B cell (primary cell): ENCODE measurements around the gene LUM.

Experiments
- CTCF ChIP-seq: fragments of 200-600 bp; IDR thresholded peaks from one replicate; pipeline ENCODE4 v1.8.0; 2022; ENCODE audit warnings: antibody characterized with exemption, mild to moderate bottlenecking
- EZH2 ChIP-seq: IDR thresholded peaks from 2 replicates; pipeline ENCODE4 v1.6.1; 2012; ENCODE audit warnings: borderline replicate concordance, low read depth, mild to moderate bottlenecking, moderate library complexity, low read length; ENCODE audit not compliant: insufficient read depth, poor library complexity, severe bottlenecking

GRCh38 chr12:91155990-91156389 lies 44.7 kb upstream of the LUM start:
- no peak for TF ChIP-seq CTCF
- no peak for TF ChIP-seq EZH2
